ENCODE results near the gene RAB3GAP2.
"Not testable (repeated sequence)": the region's sequence is repeated elsewhere in the genome, so short reads cannot be mapped to it uniquely, and the experiment has no call there.

The RAB3GAP2 gene, protein sequence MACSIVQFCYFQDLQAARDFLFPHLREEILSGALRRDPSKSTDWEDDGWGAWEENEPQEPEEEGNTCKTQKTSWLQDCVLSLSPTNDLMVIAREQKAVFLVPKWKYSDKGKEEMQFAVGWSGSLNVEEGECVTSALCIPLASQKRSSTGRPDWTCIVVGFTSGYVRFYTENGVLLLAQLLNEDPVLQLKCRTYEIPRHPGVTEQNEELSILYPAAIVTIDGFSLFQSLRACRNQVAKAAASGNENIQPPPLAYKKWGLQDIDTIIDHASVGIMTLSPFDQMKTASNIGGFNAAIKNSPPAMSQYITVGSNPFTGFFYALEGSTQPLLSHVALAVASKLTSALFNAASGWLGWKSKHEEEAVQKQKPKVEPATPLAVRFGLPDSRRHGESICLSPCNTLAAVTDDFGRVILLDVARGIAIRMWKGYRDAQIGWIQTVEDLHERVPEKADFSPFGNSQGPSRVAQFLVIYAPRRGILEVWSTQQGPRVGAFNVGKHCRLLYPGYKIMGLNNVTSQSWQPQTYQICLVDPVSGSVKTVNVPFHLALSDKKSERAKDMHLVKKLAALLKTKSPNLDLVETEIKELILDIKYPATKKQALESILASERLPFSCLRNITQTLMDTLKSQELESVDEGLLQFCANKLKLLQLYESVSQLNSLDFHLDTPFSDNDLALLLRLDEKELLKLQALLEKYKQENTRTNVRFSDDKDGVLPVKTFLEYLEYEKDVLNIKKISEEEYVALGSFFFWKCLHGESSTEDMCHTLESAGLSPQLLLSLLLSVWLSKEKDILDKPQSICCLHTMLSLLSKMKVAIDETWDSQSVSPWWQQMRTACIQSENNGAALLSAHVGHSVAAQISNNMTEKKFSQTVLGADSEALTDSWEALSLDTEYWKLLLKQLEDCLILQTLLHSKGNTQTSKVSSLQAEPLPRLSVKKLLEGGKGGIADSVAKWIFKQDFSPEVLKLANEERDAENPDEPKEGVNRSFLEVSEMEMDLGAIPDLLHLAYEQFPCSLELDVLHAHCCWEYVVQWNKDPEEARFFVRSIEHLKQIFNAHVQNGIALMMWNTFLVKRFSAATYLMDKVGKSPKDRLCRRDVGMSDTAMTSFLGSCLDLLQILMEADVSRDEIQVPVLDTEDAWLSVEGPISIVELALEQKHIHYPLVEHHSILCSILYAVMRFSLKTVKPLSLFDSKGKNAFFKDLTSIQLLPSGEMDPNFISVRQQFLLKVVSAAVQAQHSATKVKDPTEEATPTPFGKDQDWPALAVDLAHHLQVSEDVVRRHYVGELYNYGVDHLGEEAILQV (N-terminal part only)

GRCh38 chr1:220272047-220272840, at the start of gene RAB3GAP2:
RAB3GAP2 (minus strand) TSS chr1:220272453; CDS start chr1:220272337, 116 bp downstream.
- DNase-seq (ENCODE audit: low read depth in 2 of 2, low spot score in 1 of 2) = peak; percentile 90 to 93

DNA sequence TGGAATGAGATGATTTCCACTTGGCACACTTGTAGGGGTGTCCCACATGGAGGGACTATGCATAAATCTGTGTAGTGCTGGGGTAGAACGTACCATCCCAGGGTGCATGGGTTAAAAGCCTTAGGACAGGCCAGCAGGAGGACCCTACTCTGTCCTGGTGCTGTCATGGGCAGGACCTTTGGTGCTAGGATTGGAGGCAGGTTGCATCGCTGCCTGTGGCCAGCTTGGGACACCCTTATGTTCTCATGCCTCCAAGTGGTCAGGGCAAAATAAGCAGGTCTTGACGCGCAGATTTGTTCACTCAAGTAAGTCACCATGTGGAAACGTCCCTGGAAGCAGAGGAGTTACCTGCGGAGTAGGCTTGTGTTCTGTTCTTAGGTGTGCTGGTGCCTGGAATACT, 49.5 kb upstream of the RAB3GAP2 start:
- no peak for DNase-seq (ENCODE audit: low read depth in 2 of 2, low spot score in 1 of 2)

DNA sequence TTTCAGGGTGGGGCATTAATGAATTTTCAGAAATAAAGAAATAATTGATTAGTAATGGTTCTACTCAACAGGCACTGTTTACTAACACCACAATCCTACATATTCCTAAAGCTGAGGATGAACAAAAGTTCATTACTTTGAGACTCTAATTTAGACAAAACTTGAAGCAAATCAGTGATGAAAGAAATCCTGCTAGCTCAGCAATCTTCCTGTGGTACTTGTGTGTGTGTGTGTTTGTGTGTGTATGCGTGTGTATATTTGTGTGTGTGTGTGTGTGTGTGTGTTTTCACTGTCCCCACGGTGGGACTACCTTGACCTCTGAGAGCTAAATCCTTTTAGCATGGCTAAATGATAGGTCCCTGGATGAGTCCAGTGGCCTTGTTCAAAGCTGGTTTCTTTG, 48.5 kb upstream of the RAB3GAP2 start:
- no peak for DNase-seq (ENCODE audit: low read depth in 2 of 2, low spot score in 1 of 2)

DNA sequence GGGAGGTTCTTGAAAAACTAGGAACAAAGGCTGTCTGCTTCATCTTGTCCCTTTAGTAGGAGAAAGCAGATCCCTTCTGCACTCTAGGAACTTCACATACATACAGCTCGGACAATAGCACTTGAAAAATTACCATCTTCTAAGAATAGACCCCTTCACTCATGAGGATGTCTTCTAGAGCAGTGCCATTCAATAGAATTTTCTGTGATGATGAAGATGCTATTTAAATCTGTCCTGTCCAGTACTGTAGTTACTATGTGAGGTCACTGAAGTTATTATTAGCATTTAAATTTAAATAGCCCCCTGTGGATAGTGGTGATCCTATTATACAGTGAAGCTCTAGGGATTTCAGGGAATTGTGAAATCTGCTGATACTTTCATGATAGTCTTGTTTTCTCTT, 46.4 kb upstream of the RAB3GAP2 start:
- DNase-seq (ENCODE audit: low read depth in 2 of 2, low spot score in 1 of 2) = no peak

DNA sequence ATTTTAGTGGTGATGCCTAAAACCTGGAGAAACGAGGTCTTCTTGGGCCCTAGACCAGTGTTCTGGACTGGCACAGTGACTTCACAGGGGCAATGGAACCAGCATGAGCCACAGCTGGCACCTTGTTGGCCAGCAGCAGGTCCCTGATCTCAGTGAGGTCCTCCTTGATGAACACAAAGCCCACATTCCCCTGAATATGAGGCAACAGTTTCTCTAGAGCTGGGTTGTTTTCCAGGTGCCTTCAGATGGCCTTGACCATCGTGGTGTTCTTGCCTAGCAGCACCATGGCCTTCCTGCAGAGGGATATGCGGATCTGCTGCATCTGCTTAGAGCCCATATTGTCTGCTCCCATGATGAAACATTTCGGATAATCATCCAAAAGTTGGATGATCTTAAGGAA, 44.9 kb upstream of the RAB3GAP2 start:
- no peak for DNase-seq (ENCODE audit: low read depth in 2 of 2, low spot score in 1 of 2)

DNA sequence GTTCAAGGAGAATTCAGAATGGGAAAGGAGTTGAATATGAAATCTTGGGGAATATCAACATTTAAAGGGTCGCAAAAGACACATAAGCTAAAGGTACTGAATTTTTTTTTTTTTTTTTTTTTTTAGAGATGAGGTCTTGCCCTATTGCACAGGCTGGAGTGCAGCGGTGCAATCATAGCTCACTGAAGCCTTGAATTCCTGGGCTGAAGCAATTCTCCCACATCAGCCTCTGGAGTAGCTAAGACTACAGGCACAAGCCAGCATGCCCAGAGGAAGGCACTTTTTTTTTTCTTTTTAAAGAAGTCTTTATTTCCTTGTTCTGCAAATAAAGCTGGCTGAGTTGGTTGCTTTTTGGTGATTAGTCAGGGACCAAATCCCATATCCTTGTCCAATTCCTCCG, 44.1 kb upstream of the RAB3GAP2 start:
- no peak for DNase-seq (ENCODE audit: low read depth in 2 of 2, low spot score in 1 of 2)

DNA sequence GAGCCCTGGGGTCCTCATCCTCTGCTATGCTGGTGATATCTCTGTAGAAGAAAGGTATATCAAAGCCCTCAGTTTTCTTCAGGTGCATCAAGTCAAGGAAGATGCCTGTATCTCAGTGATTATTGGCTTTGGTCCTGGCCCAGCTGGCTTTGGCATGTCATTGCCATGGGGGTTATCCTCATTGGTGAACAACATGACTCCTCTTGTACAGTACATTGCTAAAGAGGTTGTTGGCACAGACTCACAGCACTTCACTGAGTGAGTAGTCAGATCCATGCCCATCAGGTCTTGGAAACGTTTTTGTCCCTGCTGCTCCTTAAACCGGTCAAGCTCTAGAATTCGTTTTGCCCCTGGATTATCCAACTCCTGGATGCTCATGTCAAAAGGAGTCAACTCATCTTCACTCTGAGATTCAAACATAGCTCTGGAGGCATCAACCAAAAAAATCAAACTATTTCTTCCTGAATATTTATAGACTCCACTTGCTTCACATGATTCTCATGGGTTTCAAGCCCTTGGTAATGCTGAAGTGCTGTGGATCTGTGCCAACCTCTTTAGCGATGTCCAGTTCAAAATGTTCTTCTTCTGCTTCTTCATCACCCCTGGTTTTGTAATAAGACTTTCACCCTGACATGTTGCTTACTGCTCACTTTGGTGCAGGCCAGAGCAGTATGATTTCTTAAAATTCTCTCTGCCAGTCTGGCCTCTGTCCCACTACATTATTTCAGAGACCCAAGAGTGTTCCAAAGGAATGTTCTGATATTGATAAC, 43.0 kb upstream of the RAB3GAP2 start:
- DNase-seq (ENCODE audit: low read depth in 2 of 2, low spot score in 1 of 2) = no peak

GRCh38 chr1:220313576-220313975, 41.3 kb upstream of the RAB3GAP2 start:
- DNase-seq (ENCODE audit: low read depth in 2 of 2, low spot score in 1 of 2) = no peak

DNA sequence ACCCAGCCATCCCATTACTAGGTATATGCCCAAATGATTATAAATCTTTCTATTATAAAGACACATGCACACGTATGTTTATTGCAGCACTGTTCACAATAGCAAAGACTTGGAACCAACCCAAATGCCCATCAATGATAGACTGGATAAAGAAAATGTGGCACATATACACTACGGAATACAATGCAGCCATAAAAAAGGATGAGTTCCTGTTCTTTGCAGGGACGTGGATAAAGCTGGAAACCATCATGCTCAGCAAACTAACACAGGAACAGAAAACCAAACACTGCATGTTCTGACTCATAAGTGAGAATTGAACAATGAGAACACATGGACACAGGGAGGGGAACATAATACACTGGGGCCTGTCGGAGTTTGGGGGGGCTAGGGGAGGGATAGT, 37.9 kb upstream of the RAB3GAP2 start:
- DNase-seq (ENCODE audit: low read depth in 2 of 2, low spot score in 1 of 2) = not testable (repeated sequence)

- no peak for DNase-seq (ENCODE audit: low read depth in 2 of 2, low spot score in 1 of 2)
Measured at GRCh38 chr1:220307607-220308006, 35.4 kb upstream of the RAB3GAP2 start.

DNA sequence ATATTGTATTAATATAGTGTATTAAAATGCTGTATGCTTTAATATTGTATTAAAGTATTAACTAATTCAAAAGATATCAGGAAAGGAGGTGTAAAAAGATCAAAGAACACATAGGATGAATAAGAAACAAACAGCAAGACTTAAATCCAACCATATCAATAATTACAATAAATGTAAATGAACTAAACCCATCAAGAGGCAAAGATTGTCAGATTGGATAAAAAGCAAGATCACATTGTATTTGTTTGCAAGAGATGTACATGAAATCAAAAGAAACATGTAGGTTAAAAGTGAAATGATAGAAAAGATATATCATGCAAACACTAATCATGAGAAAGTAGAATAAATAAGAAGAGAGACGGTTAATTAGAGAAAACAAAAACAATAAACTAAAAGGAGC, 34.1 kb upstream of the RAB3GAP2 start:
- no peak for DNase-seq (ENCODE audit: low read depth in 2 of 2, low spot score in 1 of 2)

GRCh38 chr1:220303871-220304270, 31.6 kb upstream of the RAB3GAP2 start:
- DNase-seq (ENCODE audit: low read depth in 2 of 2, low spot score in 1 of 2) = no peak

DNA sequence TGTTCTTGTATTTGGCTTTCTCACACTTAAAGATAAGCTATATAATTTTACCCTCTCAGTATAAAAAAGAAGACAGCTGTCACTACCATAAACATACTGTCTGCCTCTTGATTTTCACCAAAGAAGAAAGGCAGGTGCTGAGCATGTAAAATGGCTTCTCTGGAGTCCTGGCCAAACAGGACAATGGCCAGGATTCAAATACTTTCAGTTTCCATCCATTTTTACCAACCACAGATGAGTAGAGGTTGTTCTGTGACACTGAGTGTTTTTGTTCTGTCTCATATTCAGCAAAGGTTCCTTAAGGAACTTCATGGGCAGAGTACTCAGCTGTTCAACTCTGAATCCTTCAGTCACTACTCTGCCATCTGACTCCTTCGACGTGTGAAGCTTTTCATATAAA, 29.4 kb upstream of the RAB3GAP2 start:
- DNase-seq (ENCODE audit: low read depth in 2 of 2, low spot score in 1 of 2) = no peak

DNA sequence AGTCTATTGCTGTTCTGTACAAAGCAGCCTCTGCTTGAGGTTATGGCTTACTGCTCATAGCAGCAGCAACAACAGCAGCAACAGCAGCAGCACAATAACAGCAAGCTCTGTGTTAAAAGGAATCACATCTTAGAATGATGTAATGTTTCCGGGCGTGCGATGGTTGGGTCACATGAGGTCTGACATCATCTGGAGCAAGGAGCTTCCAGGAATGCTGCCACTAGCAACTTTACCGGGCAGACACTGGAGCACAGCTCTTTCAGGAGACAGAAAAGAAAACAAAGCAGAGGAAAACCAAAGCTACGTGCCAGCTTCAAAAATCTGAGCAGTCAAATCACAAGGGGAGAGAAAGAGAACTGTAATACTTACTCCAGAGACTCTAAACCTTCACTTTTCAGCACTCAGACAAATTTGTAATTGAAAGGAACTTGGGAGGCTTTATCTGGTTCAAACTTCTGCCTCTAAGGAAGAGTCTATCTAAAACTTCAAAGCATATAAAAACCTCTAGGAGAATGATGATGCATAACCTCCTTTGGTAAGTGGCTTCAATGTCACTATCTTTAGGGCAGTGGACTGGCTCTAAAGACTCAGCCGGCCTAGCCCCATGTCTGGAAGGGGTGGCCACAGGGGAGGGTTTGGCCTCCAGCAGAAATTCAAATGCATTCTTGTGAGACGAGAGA, 28.3 kb upstream of the RAB3GAP2 start:
- DNase-seq (ENCODE audit: low read depth in 2 of 2, low spot score in 1 of 2) = no peak

DNA sequence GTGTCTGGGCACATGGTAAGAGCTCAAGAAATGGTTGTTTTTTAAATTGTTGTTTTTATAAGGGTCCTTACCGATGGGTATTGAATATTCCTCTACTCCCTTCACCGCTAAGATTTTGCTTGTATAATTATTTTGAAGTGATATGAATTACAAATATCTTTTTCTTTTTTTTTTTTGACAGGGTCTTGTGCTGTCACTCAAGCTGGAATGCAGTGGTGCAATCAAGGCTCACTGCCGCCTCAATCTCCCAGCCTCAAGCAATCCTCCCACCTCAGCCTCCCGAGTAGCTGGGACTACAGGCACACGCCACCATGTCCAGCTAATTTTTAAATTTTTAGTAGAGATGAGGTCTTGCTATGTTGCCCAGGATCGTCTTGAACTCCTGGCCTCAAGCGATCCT, 27.1 kb upstream of the RAB3GAP2 start:
- DNase-seq (ENCODE audit: low read depth in 2 of 2, low spot score in 1 of 2) = no peak

DNA sequence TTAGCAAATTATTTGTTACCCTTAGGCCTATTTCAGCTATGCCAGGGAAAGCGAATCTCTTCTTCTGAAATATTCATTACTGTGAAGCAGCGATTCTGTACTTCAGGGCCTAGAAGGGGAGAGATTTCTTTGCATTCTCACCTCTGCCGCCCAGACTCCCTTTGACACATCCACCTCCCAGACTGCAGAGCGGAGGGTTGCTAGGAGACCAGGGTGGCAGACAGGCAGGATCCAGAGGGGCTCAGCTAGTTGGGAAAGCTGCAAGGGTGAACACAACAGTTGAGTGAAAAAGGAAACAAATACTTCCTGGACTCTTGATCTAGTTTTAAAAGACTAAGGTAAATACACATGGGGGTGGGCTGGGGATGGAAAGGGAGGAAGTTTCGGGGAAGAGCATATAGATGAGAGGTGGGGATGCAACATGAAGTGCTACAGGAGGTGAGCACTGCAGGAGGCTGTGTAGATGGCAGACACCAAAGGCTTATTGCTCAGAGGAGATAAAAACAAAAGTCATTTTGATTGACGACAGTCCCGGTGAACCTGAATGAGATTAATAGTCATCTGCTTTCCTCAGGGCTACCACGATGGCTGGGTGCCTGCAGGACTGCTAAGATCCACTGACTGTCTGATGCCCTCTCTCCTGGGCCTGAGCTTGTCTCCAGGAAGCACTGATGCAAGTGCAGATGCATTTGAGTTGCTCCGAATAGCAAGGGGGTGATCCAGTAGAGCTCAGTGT, 26.4 kb upstream of the RAB3GAP2 start:
- DNase-seq (ENCODE audit: low read depth in 2 of 2, low spot score in 1 of 2) = no peak

DNA sequence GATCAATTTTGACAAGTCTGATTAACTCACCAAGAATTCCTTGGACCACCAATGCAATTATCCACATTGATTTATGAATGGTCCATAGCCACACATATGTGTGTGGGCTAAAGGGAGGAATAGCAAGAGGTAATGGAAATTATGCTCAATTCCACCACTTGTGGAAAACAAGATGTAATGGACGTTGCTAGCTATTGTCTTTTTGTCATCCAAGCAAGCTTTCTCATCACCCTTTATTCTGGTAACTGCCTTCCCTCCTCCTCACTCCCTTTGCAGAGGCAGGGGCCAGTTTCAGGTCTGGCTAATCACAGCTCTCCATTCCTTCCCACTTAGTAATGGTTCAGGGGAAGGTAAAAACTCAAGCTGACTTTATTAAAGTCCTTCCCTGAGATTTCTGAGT, 24.7 kb upstream of the RAB3GAP2 start:
- no peak for DNase-seq (ENCODE audit: low read depth in 2 of 2, low spot score in 1 of 2)

DNA sequence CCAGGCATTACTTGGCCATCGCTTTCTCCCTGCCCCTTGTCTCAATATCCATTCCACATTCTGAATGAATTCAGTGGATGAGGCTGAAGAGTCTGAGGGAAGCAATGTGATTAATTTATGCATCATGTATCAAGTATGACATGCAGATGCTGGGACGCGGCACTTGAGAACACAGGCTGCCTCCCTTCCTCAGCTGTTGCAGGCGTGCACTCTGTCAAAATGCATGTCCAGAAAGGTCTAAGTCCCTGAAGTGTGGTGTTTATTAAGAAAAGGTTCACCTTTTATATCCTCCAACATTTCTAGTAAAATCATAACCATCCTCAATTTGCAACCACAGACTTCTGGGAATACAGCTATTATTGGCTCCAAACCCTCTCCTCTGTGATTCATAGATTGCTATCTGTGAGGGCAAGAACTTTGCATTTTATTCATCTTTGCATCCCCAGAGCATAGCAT, 22.6 kb upstream of the RAB3GAP2 start:
- no peak for DNase-seq (ENCODE audit: low read depth in 2 of 2, low spot score in 1 of 2)

Data from stimulated activated CD8-positive, alpha-beta memory T cell treated with anti-CD3 and anti-CD28 coated beads, Interleukin-4, amount 100 ng/mL, for 4 hours (primary cell).